Subcutaneous abdominal adipose tissue (tissue), 5 donors: ENCODE measurements around the gene PSMA7.

Experiments used
- H3K27ac ChIP-seq: one replicate; pipeline ENCODE4 v1.7.0; 2013; ENCODE audit warnings: low read depth, mild to moderate bottlenecking, inconsistent platforms, low read length, moderate library complexity
- H3K27me3 ChIP-seq, 5 donors: one replicate each; pipeline ENCODE4 v1.7.0; 2013; ENCODE audit warnings: low read length in 5 of 5, inconsistent platforms in 1 of 5; ENCODE audit not compliant: control insufficient read depth in 5 of 5, insufficient read depth in 4 of 5
- H3K36me3 ChIP-seq, 5 donors: one replicate each; pipeline ENCODE4 v1.7.0; 2013; ENCODE audit warnings: low read length in 5 of 5; ENCODE audit not compliant: control insufficient read depth in 5 of 5, insufficient read depth in 5 of 5
- H3K4me1 ChIP-seq, 5 donors: one replicate each; pipeline ENCODE4 v1.7.0; 2013; ENCODE audit warnings: low read length in 5 of 5, mild to moderate bottlenecking in 3 of 5, moderate library complexity in 1 of 5; ENCODE audit not compliant: control insufficient read depth in 5 of 5, insufficient read depth in 5 of 5
- H3K4me3 ChIP-seq, 5 donors: one replicate each; pipeline ENCODE4 v1.7.0; 2013; ENCODE audit warnings: low read length in 5 of 5, low read depth in 1 of 5
- H3K9ac ChIP-seq, 5 donors: one replicate each; pipeline ENCODE4 v1.7.0; 2013; ENCODE audit warnings: low read length in 5 of 5, mild to moderate bottlenecking in 4 of 5, moderate library complexity in 3 of 5
- H3K9me3 ChIP-seq, 5 donors: one replicate each; pipeline ENCODE4 v1.7.0; 2013; ENCODE audit warnings: low read length in 5 of 5; ENCODE audit not compliant: control insufficient read depth in 5 of 5
- donor health status: healthy.
- donor health status: healthy.
- donor health status: healthy.
- donor health status: healthy.
- donor health status: healthy.

Gene PSMA7

GRCh38 chr20:62103508-62104233 is 39.5 kb downstream of the PSMA7 start:
- no peaks in the 10 kb centered on the region for H3K4me1 ChIP-seq
- peaks cover 9 to 29% (median 16%) of the 10 kb centered on the region in 5 donors for H3K27me3 ChIP-seq
- peaks cover 7 to 77% (median 62%) of the 10 kb centered on the region in 5 donors for H3K9me3 ChIP-seq
- no peaks in the 10 kb centered on the region for H3K36me3 ChIP-seq
- H3K27ac ChIP-seq = no peak overlapping the region
- H3K4me3 ChIP-seq = no peak overlapping the region
- H3K9ac ChIP-seq = no peak overlapping the region

DNA sequence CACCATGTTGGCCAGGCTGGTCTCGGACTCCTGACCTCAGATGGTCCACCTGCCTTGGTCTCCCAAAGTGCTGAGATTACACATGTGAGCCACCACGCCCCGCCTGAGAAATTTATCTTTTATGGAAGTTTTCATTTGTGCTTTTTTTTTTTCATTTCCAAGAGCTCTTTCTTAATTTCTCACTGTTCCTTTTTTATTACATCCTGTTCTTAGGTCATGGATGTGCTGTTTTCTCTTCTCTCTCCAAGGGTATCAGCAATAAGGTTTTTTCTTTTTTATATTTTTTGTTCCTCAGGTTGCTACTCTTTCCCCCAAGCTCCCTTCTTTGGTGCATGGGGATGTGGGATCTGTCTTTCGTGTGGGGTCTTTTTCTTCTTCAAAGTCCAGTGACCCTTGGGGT is 42.1 kb downstream of the PSMA7 start:
- H3K4me3 ChIP-seq = no peak overlapping the region
- H3K36me3 ChIP-seq = no peaks in the 10 kb centered on the region
- H3K9ac ChIP-seq = no peak overlapping the region
- peaks cover 2 to 52% (median 42%) of the 10 kb centered on the region in 5 donors for H3K9me3 ChIP-seq
- H3K27me3 ChIP-seq = peaks cover 13 to 38% (median 20%) of the 10 kb centered on the region in 5 donors
- no peak overlapping the region for H3K27ac ChIP-seq
- H3K4me1 ChIP-seq = no peaks in the 10 kb centered on the region

DNA sequence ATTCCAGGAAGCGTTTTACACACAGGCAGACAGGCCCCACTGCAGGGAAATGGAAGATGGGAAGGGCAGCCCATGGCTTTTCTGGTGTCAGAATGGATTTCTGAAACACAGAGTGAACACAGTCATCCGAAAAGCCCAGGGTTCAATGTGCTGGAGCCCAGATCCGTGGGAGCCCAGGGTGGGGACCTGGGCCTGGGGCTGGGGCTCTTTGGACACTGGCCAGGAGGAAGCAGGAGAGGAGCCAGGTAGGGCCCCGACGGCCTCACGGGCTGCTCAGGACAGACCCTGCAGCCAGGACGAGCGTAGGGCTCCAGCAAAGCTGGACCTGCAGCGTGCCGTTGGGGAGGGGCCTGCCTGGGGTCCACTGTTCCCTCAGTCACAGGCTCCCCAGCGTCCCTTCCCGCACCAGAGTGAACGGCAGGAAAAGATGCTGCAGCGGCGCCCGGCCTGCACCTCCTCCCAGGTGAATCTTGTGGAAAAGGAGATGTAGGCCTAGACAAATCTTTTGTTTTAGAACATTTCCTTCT is 45.2 kb downstream of the PSMA7 start:
- H3K27ac ChIP-seq = no peak overlapping the region
- no peak overlapping the region for H3K4me3 ChIP-seq
- no peaks in the 10 kb centered on the region for H3K4me1 ChIP-seq
- no peak overlapping the region for H3K9ac ChIP-seq
- peaks cover 11 to 22% (median 12%) of the 10 kb centered on the region in 5 donors for H3K27me3 ChIP-seq
- H3K9me3 ChIP-seq = peaks cover 0 to 34% (median 28%) of the 10 kb centered on the region in 5 donors
- H3K36me3 ChIP-seq = no peaks in the 10 kb centered on the region

GRCh38 chr20:62096421-62097380 is 46.5 kb downstream of the PSMA7 start:
- Histone ChIP-seq H3K4me1 (no peaks in the 10 kb centered on the region), H3K9ac (no peak overlapping the region), H3K36me3 (no peaks in the 10 kb centered on the region), H3K27me3 (peaks cover 5 to 23% (median 11%) of the 10 kb centered on the region in 5 donors), H3K9me3 (peaks cover 0 to 23% (median 21%) of the 10 kb centered on the region in 5 donors), H3K27ac (no peak overlapping the region), H3K4me3 (no peak overlapping the region)

- Histone ChIP-seq H3K27ac (no peak overlapping the region), H3K4me1 (no peaks in the 10 kb centered on the region), H3K27me3 (peaks cover 11 to 33% (median 28%) of the 10 kb centered on the region in 5 donors), H3K9me3 (peaks cover 0 to 2% (median 0%) of the 10 kb centered on the region in 5 donors), H3K9ac (no peak overlapping the region), H3K36me3 (no peaks in the 10 kb centered on the region), H3K4me3 (no peak overlapping the region)
These were observed 53.8 kb downstream of the PSMA7 start for GRCh38 chr20:62089393-62089792.

DNA sequence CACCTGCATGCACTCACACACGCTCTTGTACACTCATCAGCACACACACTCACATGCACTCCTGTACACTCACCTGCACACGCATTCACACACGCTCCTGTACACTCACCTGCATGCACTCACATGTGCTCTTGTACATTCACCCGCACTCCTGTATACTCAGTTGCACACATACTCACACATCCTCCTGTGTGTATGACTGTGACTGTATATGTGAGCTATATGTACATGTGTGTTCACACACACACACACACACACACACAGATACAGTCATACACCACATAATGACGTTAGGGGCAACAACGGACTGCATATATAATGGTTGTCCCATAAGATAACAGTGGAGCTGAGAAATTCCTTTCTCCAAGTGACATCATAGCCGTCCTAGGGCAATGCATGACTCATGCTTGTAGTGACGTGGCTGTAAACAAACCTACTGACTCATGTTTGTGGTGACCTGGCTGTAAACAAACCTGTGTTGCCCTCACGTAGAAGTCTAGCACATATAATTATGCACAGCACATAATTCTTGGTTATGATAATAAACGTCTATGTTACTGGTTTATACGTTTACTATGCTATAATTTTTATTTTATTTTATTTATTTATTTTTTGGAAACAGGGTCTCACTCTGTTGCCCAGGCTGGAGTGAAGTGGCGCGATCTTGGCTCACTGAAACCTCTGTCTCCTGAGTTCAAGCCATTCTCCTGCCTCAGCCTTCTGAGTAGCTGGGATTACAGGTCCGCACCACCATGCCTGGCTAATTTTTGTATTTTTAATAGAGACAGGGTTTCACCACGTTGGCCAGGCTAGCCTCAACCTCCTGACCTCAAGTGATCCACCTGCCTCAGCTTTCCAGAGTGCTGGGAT is 54.7 kb downstream of the PSMA7 start:
- no peak overlapping the region for H3K4me3 ChIP-seq
- H3K9ac ChIP-seq = no peak overlapping the region
- H3K27ac ChIP-seq = no peak overlapping the region
- H3K27me3 ChIP-seq = peaks cover 11 to 33% (median 31%) of the 10 kb centered on the region in 5 donors
- no peaks in the 10 kb centered on the region for H3K4me1 ChIP-seq
- no peaks in the 10 kb centered on the region for H3K36me3 ChIP-seq
- H3K9me3 ChIP-seq = peaks cover 0 to 2% (median 0%) of the 10 kb centered on the region in 5 donors

GRCh38 chr20:62087632-62088031 is 55.6 kb downstream of the PSMA7 start:
- Histone ChIP-seq H3K27ac (no peak overlapping the region), H3K4me3 (no peak overlapping the region), H3K9me3 (peaks cover 0 to 2% (median 0%) of the 10 kb centered on the region in 5 donors), H3K9ac (no peak overlapping the region), H3K27me3 (peaks cover 11 to 31% (median 28%) of the 10 kb centered on the region in 5 donors), H3K36me3 (no peaks in the 10 kb centered on the region), H3K4me1 (no peaks in the 10 kb centered on the region)

DNA sequence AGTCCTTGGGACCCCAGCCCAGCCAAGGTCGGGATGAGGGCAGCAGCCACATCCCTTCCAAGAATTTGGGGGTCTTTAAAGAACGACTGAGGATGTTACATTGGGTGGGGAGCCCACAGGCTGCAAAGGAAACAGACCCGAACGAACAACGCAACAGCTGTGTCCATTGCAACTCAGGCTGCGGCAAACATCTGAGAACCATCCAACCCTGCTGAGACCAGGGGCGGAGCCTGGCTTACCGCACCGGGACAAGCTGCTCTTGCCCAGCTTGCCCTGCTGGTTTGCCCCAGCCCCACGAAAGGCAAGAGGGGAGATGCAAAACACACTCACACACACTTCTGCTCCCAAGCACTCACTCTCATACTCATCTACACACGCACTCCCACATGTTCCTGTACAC is 56.0 kb downstream of the PSMA7 start:
- Histone ChIP-seq H3K27ac (no peak overlapping the region), H3K36me3 (no peaks in the 10 kb centered on the region), H3K4me1 (no peaks in the 10 kb centered on the region), H3K4me3 (no peak overlapping the region), H3K9ac (no peak overlapping the region), H3K27me3 (peaks cover 11 to 31% (median 28%) of the 10 kb centered on the region in 5 donors), H3K9me3 (peaks cover 0 to 2% (median 0%) of the 10 kb centered on the region in 5 donors)
